COLO829 (cell line): ENCODE results near the gene TFG.
"Not testable (repeated sequence)": the region's sequence is repeated elsewhere in the genome, so short reads cannot be mapped to it uniquely, and the experiment has no call there.

Experiments used
- DNase-seq: peaks from one replicate; pipeline ENCODE4 v3.0.0; 2012; ENCODE audit warnings: low spot score

Gene TFG

GRCh38 chr3:100708989-100709841 lies at the start of gene TFG:
Gene TFG, plus strand, starts transcription at chr3:100709494. Its CDS starts 4,192 bp downstream, at chr3:100713686.
- DNase-seq, result peak; percentile 100

GRCh38 chr3:100661294-100661693 lies 48.0 kb upstream of the TFG start:
- DNase-seq, result not testable (repeated sequence)

GRCh38 chr3:100662113-100662823 lies 47.0 kb upstream of the TFG start:
- DNase-seq, result no peak

- peak; percentile 32 for DNase-seq
Observed at GRCh38 chr3:100665230-100665629, 44.1 kb upstream of the TFG start.

GRCh38 chr3:100666699-100667098 lies 42.6 kb upstream of the TFG start:
- not testable (repeated sequence) for DNase-seq

- DNase-seq, result not testable (repeated sequence)
Observed at GRCh38 chr3:100667316-100667715, 42.0 kb upstream of the TFG start.

GRCh38 chr3:100670995-100671394 lies 38.3 kb upstream of the TFG start:
- DNase-seq, result not testable (repeated sequence)

GRCh38 chr3:100681496-100681895 lies 27.8 kb upstream of the TFG start:
- no peak for DNase-seq

GRCh38 chr3:100682056-100682853 lies 27.0 kb upstream of the TFG start:
- no peak for DNase-seq

GRCh38 chr3:100682854-100683760 lies 26.2 kb upstream of the TFG start:
- no peak for DNase-seq

- no peak for DNase-seq
Observed at GRCh38 chr3:100693225-100693624, 16.1 kb upstream of the TFG start.

GRCh38 chr3:100695696-100696095 lies 13.6 kb upstream of the TFG start:
- DNase-seq, result no peak

- DNase-seq, result no peak
Observed at GRCh38 chr3:100696161-100696560, 13.1 kb upstream of the TFG start.

- no peak for DNase-seq
Observed at GRCh38 chr3:100697172-100697571, 12.1 kb upstream of the TFG start.

- no peak for DNase-seq
Observed at GRCh38 chr3:100697723-100698285, 11.5 kb upstream of the TFG start.

- DNase-seq, result no peak
Observed at GRCh38 chr3:100698736-100699135, 10.6 kb upstream of the TFG start.

- DNase-seq, result no peak
Observed at GRCh38 chr3:100700708-100701107, 8.6 kb upstream of the TFG start.

GRCh38 chr3:100702082-100702979 lies 7.0 kb upstream of the TFG start:
- DNase-seq, result no peak

- no peak for DNase-seq
Observed at GRCh38 chr3:100702980-100703345, 6.3 kb upstream of the TFG start.

GRCh38 chr3:100703865-100704264 lies 5.4 kb upstream of the TFG start:
- DNase-seq, result no peak
